WTC11 (cell line): ENCODE measurements around the gene SYNGR3. TPM values are rescaled to one million over a fixed set of nuclear protein-coding genes. Genes with fewer than 3 reads are reported as not detected.

Experiments
- ESRRA ChIP-seq: sonication (generic); formaldehyde crosslinking; IDR thresholded peaks from 2 replicates; pipeline ENCODE4 v1.8.1; 2022; ENCODE audit warnings: mild to moderate bottlenecking, missing genetic modification reagents, borderline replicate concordance
- ETV6 ChIP-seq: sonication (generic); formaldehyde crosslinking; IDR thresholded peaks from 2 replicates; pipeline ENCODE4 v1.8.1; 2022; ENCODE audit warnings: mild to moderate bottlenecking, missing genetic modification reagents
- FOXK1 ChIP-seq: sonication (generic); formaldehyde crosslinking; IDR thresholded peaks from 2 replicates; pipeline ENCODE4 v1.8.0; 2022; ENCODE audit warnings: mild to moderate bottlenecking, moderate library complexity, missing genetic modification reagents
- JAZF1 ChIP-seq: fragments of 250-450 bp; sonication (Bioruptor Pico); IDR thresholded peaks from 2 replicates; pipeline ENCODE4 v1.9.0; 2021; ENCODE audit warnings: moderate library complexity, mild to moderate bottlenecking, inconsistent platforms
- KAT7 ChIP-seq: sonication (generic); formaldehyde crosslinking; IDR thresholded peaks from 2 replicates; pipeline ENCODE4 v1.8.1; 2023; ENCODE audit warnings: missing genetic modification reagents, mild to moderate bottlenecking, borderline replicate concordance
- MAX ChIP-seq: sonication (generic); formaldehyde crosslinking; IDR thresholded peaks from 2 replicates; pipeline ENCODE4 v1.8.0; 2022; ENCODE audit warnings: mild to moderate bottlenecking, missing genetic modification reagents
- MXD4 ChIP-seq: fragments of 250-450 bp; sonication (Bioruptor Pico); IDR thresholded peaks from 2 replicates; pipeline ENCODE4 v1.8.0; 2021; ENCODE audit warnings: mild to moderate bottlenecking, moderate library complexity, borderline replicate concordance
- MYBL2 ChIP-seq: sonication (generic); formaldehyde crosslinking; IDR thresholded peaks from 2 replicates; pipeline ENCODE4 v1.8.1; 2023; ENCODE audit warnings: mild to moderate bottlenecking, moderate library complexity, missing genetic modification reagents
- NFYB ChIP-seq: sonication (generic); formaldehyde crosslinking; conservative IDR thresholded peaks from 2 replicates; pipeline ENCODE4 v1.8.0; 2022; ENCODE audit warnings: low read depth, missing genetic modification reagents
- NR2C2 ChIP-seq: sonication (generic); formaldehyde crosslinking; IDR thresholded peaks from 2 replicates; pipeline ENCODE4 v1.8.0; 2022; ENCODE audit warnings: mild to moderate bottlenecking, missing genetic modification reagents
- NR3C1 ChIP-seq: sonication (generic); formaldehyde crosslinking; conservative IDR thresholded peaks from 2 replicates; pipeline ENCODE4 v1.8.1; 2023; ENCODE audit warnings: low read depth, mild to moderate bottlenecking, missing genetic modification reagents
- RELA ChIP-seq: sonication (generic); formaldehyde crosslinking; IDR thresholded peaks from 2 replicates; pipeline ENCODE4 v1.8.1; 2022; ENCODE audit warnings: missing genetic modification reagents, mild to moderate bottlenecking, borderline replicate concordance
- RORB ChIP-seq: fragments of 250-450 bp; sonication (Bioruptor Pico); IDR thresholded peaks from 2 replicates; pipeline ENCODE4 v1.9.0; 2021; ENCODE audit warnings: mild to moderate bottlenecking
- SMAD4 ChIP-seq: sonication (generic); formaldehyde crosslinking; IDR thresholded peaks from 2 replicates; pipeline ENCODE4 v1.8.0; 2022; ENCODE audit warnings: mild to moderate bottlenecking, missing genetic modification reagents
- SOX15 ChIP-seq: fragments of 250-450 bp; sonication (Bioruptor Pico); IDR thresholded peaks from 2 replicates; pipeline ENCODE4 v1.9.0; 2021; ENCODE audit warnings: mild to moderate bottlenecking
- TCF7 ChIP-seq: sonication (generic); formaldehyde crosslinking; IDR thresholded peaks from 2 replicates; pipeline ENCODE4 v1.8.0; 2022; ENCODE audit warnings: mild to moderate bottlenecking, low read depth, missing genetic modification reagents, moderate library complexity
- TEAD1 ChIP-seq: sonication (generic); formaldehyde crosslinking; IDR thresholded peaks from 2 replicates; pipeline ENCODE4 v1.8.0; 2022; ENCODE audit warnings: mild to moderate bottlenecking, missing genetic modification reagents
- TP53 ChIP-seq: sonication (generic); formaldehyde crosslinking; IDR thresholded peaks from 2 replicates; pipeline ENCODE4 v1.8.1; 2023; ENCODE audit warnings: mild to moderate bottlenecking, missing genetic modification reagents
- ZBTB21 ChIP-seq: sonication (generic); formaldehyde crosslinking; IDR thresholded peaks from 2 replicates; pipeline ENCODE4 v1.8.1; 2023; ENCODE audit warnings: mild to moderate bottlenecking, missing genetic modification reagents, borderline replicate concordance
- ZNF232 ChIP-seq: sonication (generic); formaldehyde crosslinking; IDR thresholded peaks from 2 replicates; pipeline ENCODE4 v1.8.0; 2022; ENCODE audit warnings: mild to moderate bottlenecking, missing genetic modification reagents
- ZNF425 ChIP-seq: fragments of 250-450 bp; sonication (Bioruptor Pico); conservative IDR thresholded peaks from 2 replicates; pipeline ENCODE4 v1.9.0; 2021; ENCODE audit warnings: mild to moderate bottlenecking
- ZNF671 ChIP-seq: fragments of 250-450 bp; sonication (Bioruptor Pico); IDR thresholded peaks from 2 replicates; pipeline ENCODE4 v1.8.0; 2021; ENCODE audit warnings: mild to moderate bottlenecking
- total RNA-seq: library from RNA; stranded (reverse); gene quantifications from 3 replicates; pipeline ENCODE4 v1.2.3, GENCODE V29; 2021
- TF ChIP-seq, protein P1 (sequence below): sonication (generic); formaldehyde crosslinking; IDR thresholded peaks from 2 replicates; pipeline ENCODE4 v1.8.1; 2023; ENCODE audit warnings: mild to moderate bottlenecking, missing genetic modification reagents, moderate library complexity
- TF ChIP-seq, protein P2 (sequence below): sonication (generic); formaldehyde crosslinking; IDR thresholded peaks from 2 replicates; pipeline ENCODE4 v1.8.1; 2022; ENCODE audit warnings: low read depth, missing genetic modification reagents, borderline replicate concordance
- TF ChIP-seq, protein P3 (sequence below): sonication (generic); formaldehyde crosslinking; IDR thresholded peaks from 2 replicates; pipeline ENCODE4 v1.8.0; 2022; ENCODE audit warnings: missing genetic modification reagents
- TF ChIP-seq, protein P4 (sequence below): fragments of 250-450 bp; sonication (Bioruptor Pico); IDR thresholded peaks from 2 replicates; pipeline ENCODE4 v1.9.0; 2021; ENCODE audit warnings: mild to moderate bottlenecking
- TF ChIP-seq, protein P5 (sequence below): sonication (generic); formaldehyde crosslinking; IDR thresholded peaks from 2 replicates; pipeline ENCODE4 v1.8.0; 2023; ENCODE audit warnings: missing genetic modification reagents

Gene SYNGR3
- total RNA-seq, 1 experiment from 2014 or later: 41.5 TPM

- no peak for TF ChIP-seq ZNF232 (CRISPR knock-in tag)
- TF ChIP-seq RELA (CRISPR knock-in tag): 0 out of 2 replicates have a peak, but pooled peaks have one; percentile 35
- TF ChIP-seq ZNF425 (CRISPR knock-in tag): no peak
- TF ChIP-seq ZBTB21 (CRISPR knock-in tag): peak; percentile 78; the same call in 1 of the 2 replicates
- TF ChIP-seq NFYB: peak; percentile 59
- no peak; the same call in 1 of the 2 replicates for TF ChIP-seq NR2C2 (CRISPR knock-in tag)
- TF ChIP-seq, protein P1, sequence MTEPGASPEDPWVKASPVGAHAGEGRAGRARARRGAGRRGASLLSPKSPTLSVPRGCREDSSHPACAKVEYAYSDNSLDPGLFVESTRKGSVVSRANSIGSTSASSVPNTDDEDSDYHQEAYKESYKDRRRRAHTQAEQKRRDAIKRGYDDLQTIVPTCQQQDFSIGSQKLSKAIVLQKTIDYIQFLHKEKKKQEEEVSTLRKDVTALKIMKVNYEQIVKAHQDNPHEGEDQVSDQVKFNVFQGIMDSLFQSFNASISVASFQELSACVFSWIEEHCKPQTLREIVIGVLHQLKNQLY (CRISPR knock-in tag): peak; percentile 44; the same call in 1 of the 2 replicates
- peak; percentile 98 for TF ChIP-seq MAX
- no peak for TF ChIP-seq SMAD4 (CRISPR knock-in tag)
- no peak for TF ChIP-seq NR3C1 (CRISPR knock-in tag)
- TF ChIP-seq SOX15 (CRISPR knock-in tag): no peak
- no peak; the same call in 1 of the 2 replicates for TF ChIP-seq ETV6 (CRISPR knock-in tag)
- TF ChIP-seq, protein P2, sequence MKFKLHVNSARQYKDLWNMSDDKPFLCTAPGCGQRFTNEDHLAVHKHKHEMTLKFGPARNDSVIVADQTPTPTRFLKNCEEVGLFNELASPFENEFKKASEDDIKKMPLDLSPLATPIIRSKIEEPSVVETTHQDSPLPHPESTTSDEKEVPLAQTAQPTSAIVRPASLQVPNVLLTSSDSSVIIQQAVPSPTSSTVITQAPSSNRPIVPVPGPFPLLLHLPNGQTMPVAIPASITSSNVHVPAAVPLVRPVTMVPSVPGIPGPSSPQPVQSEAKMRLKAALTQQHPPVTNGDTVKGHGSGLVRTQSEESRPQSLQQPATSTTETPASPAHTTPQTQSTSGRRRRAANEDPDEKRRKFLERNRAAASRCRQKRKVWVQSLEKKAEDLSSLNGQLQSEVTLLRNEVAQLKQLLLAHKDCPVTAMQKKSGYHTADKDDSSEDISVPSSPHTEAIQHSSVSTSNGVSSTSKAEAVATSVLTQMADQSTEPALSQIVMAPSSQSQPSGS (CRISPR knock-in tag): no peak
- TF ChIP-seq TCF7 (CRISPR knock-in tag): no peak
- TF ChIP-seq TEAD1: peak; percentile 59
- TF ChIP-seq, protein P3, sequence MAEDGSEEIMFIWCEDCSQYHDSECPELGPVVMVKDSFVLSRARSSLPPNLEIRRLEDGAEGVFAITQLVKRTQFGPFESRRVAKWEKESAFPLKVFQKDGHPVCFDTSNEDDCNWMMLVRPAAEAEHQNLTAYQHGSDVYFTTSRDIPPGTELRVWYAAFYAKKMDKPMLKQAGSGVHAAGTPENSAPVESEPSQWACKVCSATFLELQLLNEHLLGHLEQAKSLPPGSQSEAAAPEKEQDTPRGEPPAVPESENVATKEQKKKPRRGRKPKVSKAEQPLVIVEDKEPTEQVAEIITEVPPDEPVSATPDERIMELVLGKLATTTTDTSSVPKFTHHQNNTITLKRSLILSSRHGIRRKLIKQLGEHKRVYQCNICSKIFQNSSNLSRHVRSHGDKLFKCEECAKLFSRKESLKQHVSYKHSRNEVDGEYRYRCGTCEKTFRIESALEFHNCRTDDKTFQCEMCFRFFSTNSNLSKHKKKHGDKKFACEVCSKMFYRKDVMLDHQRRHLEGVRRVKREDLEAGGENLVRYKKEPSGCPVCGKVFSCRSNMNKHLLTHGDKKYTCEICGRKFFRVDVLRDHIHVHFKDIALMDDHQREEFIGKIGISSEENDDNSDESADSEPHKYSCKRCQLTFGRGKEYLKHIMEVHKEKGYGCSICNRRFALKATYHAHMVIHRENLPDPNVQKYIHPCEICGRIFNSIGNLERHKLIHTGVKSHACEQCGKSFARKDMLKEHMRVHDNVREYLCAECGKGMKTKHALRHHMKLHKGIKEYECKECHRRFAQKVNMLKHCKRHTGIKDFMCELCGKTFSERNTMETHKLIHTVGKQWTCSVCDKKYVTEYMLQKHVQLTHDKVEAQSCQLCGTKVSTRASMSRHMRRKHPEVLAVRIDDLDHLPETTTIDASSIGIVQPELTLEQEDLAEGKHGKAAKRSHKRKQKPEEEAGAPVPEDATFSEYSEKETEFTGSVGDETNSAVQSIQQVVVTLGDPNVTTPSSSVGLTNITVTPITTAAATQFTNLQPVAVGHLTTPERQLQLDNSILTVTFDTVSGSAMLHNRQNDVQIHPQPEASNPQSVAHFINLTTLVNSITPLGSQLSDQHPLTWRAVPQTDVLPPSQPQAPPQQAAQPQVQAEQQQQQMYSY (CRISPR knock-in tag): no peak
- TF ChIP-seq MYBL2: peak; percentile 58; the same call in 1 of the 2 replicates
- no peak for TF ChIP-seq RORB (CRISPR knock-in tag)
- TF ChIP-seq, protein P4, sequence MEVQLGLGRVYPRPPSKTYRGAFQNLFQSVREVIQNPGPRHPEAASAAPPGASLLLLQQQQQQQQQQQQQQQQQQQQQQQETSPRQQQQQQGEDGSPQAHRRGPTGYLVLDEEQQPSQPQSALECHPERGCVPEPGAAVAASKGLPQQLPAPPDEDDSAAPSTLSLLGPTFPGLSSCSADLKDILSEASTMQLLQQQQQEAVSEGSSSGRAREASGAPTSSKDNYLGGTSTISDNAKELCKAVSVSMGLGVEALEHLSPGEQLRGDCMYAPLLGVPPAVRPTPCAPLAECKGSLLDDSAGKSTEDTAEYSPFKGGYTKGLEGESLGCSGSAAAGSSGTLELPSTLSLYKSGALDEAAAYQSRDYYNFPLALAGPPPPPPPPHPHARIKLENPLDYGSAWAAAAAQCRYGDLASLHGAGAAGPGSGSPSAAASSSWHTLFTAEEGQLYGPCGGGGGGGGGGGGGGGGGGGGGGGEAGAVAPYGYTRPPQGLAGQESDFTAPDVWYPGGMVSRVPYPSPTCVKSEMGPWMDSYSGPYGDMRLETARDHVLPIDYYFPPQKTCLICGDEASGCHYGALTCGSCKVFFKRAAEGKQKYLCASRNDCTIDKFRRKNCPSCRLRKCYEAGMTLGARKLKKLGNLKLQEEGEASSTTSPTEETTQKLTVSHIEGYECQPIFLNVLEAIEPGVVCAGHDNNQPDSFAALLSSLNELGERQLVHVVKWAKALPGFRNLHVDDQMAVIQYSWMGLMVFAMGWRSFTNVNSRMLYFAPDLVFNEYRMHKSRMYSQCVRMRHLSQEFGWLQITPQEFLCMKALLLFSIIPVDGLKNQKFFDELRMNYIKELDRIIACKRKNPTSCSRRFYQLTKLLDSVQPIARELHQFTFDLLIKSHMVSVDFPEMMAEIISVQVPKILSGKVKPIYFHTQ: no peak
- TF ChIP-seq ZNF671 (CRISPR knock-in tag): no peak
- no peak for TF ChIP-seq JAZF1 (CRISPR knock-in tag)
- peak; percentile 47; the same call in 1 of the 2 replicates for TF ChIP-seq ESRRA
- TF ChIP-seq FOXK1 (CRISPR knock-in tag): peak; percentile 44; the same call in 1 of the 2 replicates
- no peak for TF ChIP-seq MXD4
- no peak for TF ChIP-seq KAT7
- TF ChIP-seq, protein P5, sequence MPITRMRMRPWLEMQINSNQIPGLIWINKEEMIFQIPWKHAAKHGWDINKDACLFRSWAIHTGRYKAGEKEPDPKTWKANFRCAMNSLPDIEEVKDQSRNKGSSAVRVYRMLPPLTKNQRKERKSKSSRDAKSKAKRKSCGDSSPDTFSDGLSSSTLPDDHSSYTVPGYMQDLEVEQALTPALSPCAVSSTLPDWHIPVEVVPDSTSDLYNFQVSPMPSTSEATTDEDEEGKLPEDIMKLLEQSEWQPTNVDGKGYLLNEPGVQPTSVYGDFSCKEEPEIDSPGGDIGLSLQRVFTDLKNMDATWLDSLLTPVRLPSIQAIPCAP (CRISPR knock-in tag): peak; percentile 23; the same call in 1 of the 2 replicates
- no peak for TF ChIP-seq TP53 (CRISPR knock-in tag)
Observed at GRCh38 chr16:1942810-1943726, 46.7 kb upstream of the SYNGR3 start, which contains the start of gene MSRB1 (continued).
